Fibroblast of the aortic adventitia (primary cell): Measurements from ENCODE around the gene RADIL. TPM values are rescaled to one million over a fixed set of nuclear protein-coding genes. Genes with fewer than 3 reads are reported as not detected.

Experiments
- DNase-seq: peaks from one replicate; pipeline ENCODE4 v3.0.0-alpha.2; 2010; ENCODE audit warnings: low read depth
- H3K4me3 ChIP-seq: 2 replicates; pipeline ENCODE4 v1.5.1; 2011; ENCODE audit warnings: low read depth, mild to moderate bottlenecking, control low read depth, low read length, moderate library complexity
- CTCF ChIP-seq: IDR thresholded peaks from 2 replicates; pipeline ENCODE4 v1.5.1; 2011; ENCODE audit warnings: mild to moderate bottlenecking, low read length, control low read depth, inconsistent platforms; ENCODE audit not compliant: insufficient read depth
- total RNA-seq: library from RNA; depleted of rRNA; stranded (reverse); fragments of >200 nt; gene quantifications from 2 replicates; pipeline ENCODE4 v1.2.3, GENCODE V29; 2012; ENCODE audit warnings: low replicate concordance

RADIL gene
- total RNA-seq, 1 donor, result 1.4 TPM

- no peak overlapping the region for H3K4me3 ChIP-seq
- DNase-seq, result no peak
- no peak for TF ChIP-seq CTCF
Observed at GRCh38 chr7:4875391-4875790, 8.1 kb downstream of the RADIL start.

DNA sequence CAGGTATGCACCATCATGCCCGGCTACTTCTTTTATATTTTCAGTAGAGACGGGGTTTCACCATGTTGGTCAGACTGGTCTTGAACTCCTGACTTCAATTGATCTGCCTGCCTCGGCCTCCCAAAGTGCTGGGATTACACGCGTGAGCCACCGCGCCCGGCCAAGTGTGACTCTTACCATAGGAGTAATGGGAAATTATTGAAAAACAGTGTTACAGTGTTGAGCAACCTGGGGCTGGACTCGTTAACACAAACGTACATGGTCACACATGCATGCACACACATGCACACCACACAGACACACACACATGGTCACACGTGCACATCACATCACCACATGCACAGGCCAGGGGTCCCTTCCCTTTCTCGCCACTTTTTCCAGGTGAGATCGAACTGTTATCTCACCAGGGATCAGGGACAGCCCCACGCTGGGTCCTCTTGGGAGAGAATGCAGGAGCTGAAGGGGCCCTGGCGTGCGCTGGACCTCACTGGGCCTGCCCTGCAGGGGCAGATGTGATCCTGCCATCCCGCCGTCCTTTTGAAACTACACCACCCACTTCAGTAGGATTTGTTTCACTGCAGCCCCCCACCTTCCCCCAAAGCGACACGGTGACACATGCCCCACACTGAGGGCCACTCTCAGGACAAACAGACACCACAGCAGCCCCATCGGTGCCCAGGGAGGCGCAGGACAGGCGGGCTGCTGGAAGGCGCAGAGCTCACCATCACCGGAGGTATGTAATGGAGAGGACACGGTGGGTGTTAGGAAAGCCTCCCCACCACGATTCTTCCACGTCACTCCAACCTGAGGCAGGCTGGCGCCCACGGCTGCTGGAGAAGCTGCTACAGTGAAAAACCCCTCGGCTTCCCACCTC, 10.2 kb downstream of the RADIL start:
- no peak overlapping the region for H3K4me3 ChIP-seq
- DNase-seq, result no peak
- TF ChIP-seq CTCF, result no peak

- no peak overlapping the region for H3K4me3 ChIP-seq
- DNase-seq, result no peak
- no peak for TF ChIP-seq CTCF
Observed at GRCh38 chr7:4871930-4872675, 11.4 kb downstream of the RADIL start.

- TF ChIP-seq CTCF, result no peak
- H3K4me3 ChIP-seq, result no peak overlapping the region
- no peak for DNase-seq
Observed at GRCh38 chr7:4871056-4871680, 12.3 kb downstream of the RADIL start.

DNA sequence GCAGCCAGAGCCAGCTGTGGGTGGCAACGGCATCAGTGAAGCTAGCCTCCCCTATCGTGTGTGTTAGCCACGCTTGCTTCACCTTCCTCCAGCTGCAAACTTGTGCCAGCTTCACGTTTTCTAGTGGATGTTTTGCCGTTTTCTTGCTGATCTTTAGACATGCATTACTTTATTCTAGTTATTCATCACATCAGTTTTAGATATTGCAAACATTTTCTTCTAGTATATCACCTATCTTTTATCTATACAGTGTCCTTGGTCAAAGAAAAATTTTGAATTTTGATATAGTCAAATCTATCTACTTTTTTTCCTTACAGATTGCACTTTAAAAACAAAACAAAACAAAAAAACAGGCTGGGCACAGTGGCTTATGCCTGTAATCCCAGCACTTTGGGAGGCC, 15.0 kb downstream of the RADIL start:
- no peak for TF ChIP-seq CTCF
- DNase-seq, result no peak
- no peak overlapping the region for H3K4me3 ChIP-seq

DNA sequence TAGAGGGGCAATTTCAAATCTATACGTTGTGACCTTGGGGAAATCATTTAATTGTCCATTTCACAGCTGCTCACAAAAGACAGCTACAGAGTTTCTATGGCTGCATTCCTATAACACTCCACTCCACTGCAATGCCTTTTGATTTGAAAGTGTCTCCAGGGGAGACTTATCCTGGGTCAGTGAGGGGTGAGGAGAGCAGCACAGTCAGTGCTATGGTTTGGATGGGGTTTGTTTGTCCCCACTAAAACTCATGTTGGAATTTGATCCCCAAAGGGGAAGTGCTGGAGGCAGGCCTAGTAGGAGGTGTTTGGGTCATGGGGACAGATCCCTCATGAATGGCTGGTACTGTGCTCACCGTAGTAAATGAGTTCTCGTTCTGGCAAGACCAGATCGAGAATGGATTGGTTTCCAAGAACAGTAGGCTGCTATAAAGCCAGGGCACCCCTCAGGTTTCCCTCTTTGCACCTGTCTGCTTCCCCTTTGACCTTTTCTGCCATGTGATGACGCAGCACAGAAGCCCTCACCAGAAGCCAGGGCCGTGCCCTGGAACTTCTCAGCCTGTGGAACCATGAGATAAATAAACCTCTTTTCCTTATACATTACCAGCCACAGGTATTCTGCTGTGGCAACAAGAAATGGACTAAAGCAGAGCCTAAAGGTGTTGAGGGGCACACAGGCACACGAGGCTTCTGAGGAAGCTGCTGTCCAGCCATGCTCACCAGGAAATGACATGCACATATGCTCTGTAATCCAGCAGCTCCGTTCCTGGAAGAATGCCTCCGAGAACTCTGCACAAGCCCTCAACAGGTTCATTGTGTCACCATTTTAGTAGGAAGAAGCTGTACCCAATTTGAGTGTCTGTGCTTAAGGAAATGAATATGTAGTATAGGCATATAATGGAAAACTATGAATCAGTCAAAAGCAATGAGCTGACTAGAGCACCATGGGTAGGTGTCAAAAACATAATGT, 16.7 kb downstream of the RADIL start:
- no peak for TF ChIP-seq CTCF

More for the DNA sequence above, 16.7 kb downstream of the RADIL start:
- no peak for DNase-seq
- H3K4me3 ChIP-seq, result no peak overlapping the region
